H1 (cell line): ENCODE results near the gene FANCD2.

ENCODE experiments used
- BACH1 ChIP-seq: IDR thresholded peaks from 2 replicates; pipeline ENCODE4 v1.6.1; 2012; ENCODE audit warnings: low read length, improper control_type of control experiment
- BRCA1 ChIP-seq: IDR thresholded peaks from 2 replicates; pipeline ENCODE4 v1.6.1; 2012; ENCODE audit warnings: low read depth, low read length, improper control_type of control experiment
- CHD1 ChIP-seq: IDR thresholded peaks from 2 replicates; pipeline ENCODE4 v1.6.1; 2012; ENCODE audit warnings: low read depth, low read length, improper control_type of control experiment
- EZH2 ChIP-seq: fragments of 200-600 bp; sonication (generic); IDR thresholded peaks from 2 replicates; pipeline ENCODE4 v1.7.1; 2012; ENCODE audit warnings: low read depth, mild to moderate bottlenecking, moderate library complexity, low read length, inconsistent platforms; ENCODE audit not compliant: severe bottlenecking
- GABPA ChIP-seq: IDR thresholded peaks from 2 replicates; pipeline ENCODE4 v1.6.1; 2011; ENCODE audit warnings: mild to moderate bottlenecking, low read length, moderate library complexity, borderline replicate concordance; ENCODE audit not compliant: insufficient read depth
- GTF2F1 ChIP-seq: IDR thresholded peaks from 2 replicates; pipeline ENCODE4 v1.6.1; 2012; ENCODE audit warnings: low read depth, low read length, improper control_type of control experiment, borderline replicate concordance
- KDM1A ChIP-seq: fragments of 200-600, 300-600 bp; sonication (generic); IDR thresholded peaks from 2 replicates; pipeline ENCODE4 v1.7.1; 2016; ENCODE audit warnings: mild to moderate bottlenecking, low read length, borderline replicate concordance
- SIRT6 ChIP-seq: IDR thresholded peaks from one replicate; pipeline ENCODE4 v1.7.1; 2012; ENCODE audit warnings: low read length, inconsistent platforms
- ZNF274 ChIP-seq: IDR thresholded peaks from 2 replicates; pipeline ENCODE4 v1.7.0; 2012; ENCODE audit warnings: low read length, borderline replicate concordance; ENCODE audit errors: extremely low read depth
- TF ChIP-seq, protein P1 (sequence below): IDR thresholded peaks from 2 replicates; pipeline ENCODE4 v1.6.1; 2011; ENCODE audit warnings: low read depth, mild to moderate bottlenecking, low read length; ENCODE audit not compliant: insufficient read depth
- TF ChIP-seq, protein P2 (sequence below), 3 experiments: IDR thresholded peaks; 1 replicate in 2 of 3; 2 replicates in 1 of 3; pipeline versions ENCODE4 v1.5.1 to v1.6.1; 2011; ENCODE audit warnings: low read length in 3 of 3, mild to moderate bottlenecking in 3 of 3, inconsistent platforms in 2 of 3, low read depth in 1 of 3, moderate library complexity in 1 of 3; ENCODE audit not compliant: insufficient read depth in 1 of 3; ENCODE audit errors: control extremely low read depth in 1 of 3

DNA sequence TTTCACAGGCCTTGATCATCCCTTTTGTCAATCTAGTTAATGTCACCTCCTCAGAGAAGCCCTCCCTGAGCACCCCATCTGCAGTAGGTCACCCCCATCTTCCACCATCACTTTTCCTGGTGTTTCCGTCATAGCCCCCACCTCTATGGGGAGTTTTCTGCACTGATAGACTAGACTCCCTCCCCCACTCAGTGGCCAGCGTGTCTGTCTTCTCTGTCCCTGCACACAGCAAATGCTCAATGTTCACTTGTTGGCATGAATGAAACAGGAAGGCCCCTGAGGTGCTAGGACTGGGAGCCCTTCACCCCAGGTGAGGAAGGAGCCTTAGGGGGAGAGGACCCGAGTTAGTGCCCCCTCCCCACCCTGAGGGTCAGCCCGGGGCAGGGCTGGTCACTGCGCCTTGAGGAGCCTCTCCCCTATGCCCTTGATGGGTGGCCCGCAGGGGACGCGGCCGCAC lies 15.8 kb upstream of the FANCD2 start:
- no peak for TF ChIP-seq ZNF274
- no peak for TF ChIP-seq SIRT6
- TF ChIP-seq, protein P1, sequence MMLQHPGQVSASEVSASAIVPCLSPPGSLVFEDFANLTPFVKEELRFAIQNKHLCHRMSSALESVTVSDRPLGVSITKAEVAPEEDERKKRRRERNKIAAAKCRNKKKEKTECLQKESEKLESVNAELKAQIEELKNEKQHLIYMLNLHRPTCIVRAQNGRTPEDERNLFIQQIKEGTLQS: no peak
- no peak for TF ChIP-seq BACH1
- TF ChIP-seq, protein P2, sequence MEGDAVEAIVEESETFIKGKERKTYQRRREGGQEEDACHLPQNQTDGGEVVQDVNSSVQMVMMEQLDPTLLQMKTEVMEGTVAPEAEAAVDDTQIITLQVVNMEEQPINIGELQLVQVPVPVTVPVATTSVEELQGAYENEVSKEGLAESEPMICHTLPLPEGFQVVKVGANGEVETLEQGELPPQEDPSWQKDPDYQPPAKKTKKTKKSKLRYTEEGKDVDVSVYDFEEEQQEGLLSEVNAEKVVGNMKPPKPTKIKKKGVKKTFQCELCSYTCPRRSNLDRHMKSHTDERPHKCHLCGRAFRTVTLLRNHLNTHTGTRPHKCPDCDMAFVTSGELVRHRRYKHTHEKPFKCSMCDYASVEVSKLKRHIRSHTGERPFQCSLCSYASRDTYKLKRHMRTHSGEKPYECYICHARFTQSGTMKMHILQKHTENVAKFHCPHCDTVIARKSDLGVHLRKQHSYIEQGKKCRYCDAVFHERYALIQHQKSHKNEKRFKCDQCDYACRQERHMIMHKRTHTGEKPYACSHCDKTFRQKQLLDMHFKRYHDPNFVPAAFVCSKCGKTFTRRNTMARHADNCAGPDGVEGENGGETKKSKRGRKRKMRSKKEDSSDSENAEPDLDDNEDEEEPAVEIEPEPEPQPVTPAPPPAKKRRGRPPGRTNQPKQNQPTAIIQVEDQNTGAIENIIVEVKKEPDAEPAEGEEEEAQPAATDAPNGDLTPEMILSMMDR (IDR thresholded peaks at IDR 0.05; ENCODE audit: control extremely low read depth in 1 of 3, insufficient read depth in 1 of 3, low read depth in 1 of 3, low read length in 3 of 3): no peak
- no peak for TF ChIP-seq EZH2
- TF ChIP-seq BRCA1: no peak
- TF ChIP-seq GTF2F1: no peak
- TF ChIP-seq CHD1: no peak
- no peak for TF ChIP-seq KDM1A
- no peak for TF ChIP-seq GABPA
